Measurements from ENCODE around the gene MTARC1.

MTARC1 gene

DNA sequence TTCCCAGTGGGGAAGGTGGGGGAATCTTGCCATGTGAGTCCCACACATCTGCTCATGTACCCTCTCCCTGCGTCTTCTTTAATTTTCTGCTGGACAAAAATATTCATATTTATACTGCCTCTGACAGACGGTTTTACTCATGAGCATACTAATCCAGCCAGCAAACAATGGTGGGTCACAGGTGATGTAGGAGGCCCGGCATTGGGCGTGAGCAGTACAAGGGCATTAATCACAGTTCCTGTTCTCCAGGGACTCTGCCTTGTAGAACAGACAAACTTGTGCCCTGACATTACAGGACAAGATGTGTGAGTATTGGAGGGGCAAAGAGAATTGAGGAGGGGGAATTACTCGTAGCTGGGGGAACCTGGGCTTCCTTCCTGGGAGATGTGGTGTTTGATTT, 25.0 kb downstream of the MTARC1 start:
- no peak overlapping the region for H3K18ac ChIP-seq (ENCODE audit: low read length)
- DNase-seq = no peak
- H3K36me3 ChIP-seq (ENCODE audit: control insufficient read depth, insufficient read depth, low read length) = no peaks in the 10 kb centered on the region
- H3K4me2 ChIP-seq (ENCODE audit: low read length) = no peak overlapping the region
- no peaks in the 10 kb centered on the region for H3K79me2 ChIP-seq (ENCODE audit: control insufficient read depth, insufficient read depth, low read length)
- no peak overlapping the region for H2AK5ac ChIP-seq (ENCODE audit: low read length)
- no peak overlapping the region for H3K56ac ChIP-seq (ENCODE audit: low read length)
- no peak overlapping the region for H3K4ac ChIP-seq (ENCODE audit: low read depth, low read length)
- H4K5ac ChIP-seq (ENCODE audit: low read length) = no peak overlapping the region
- no peaks in the 10 kb centered on the region for H3K4me1 ChIP-seq (ENCODE audit: control insufficient read depth, low read depth, low read length)
- no peak overlapping the region for H3K23ac ChIP-seq (ENCODE audit: low read length)
- H3K9ac ChIP-seq (ENCODE audit: low read length) = no peak overlapping the region
- no peak overlapping the region for H2BK15ac ChIP-seq (replicated peaks; ENCODE audit: low read depth)
- H3K79me1 ChIP-seq (ENCODE audit: low read length) = no peaks in the 10 kb centered on the region
- no peak overlapping the region for H2BK5ac ChIP-seq (ENCODE audit: low read length)
- no CpG with 5 or more reads among the region's 5 CpGs for WGBS (ENCODE audit: extremely low coverage, insufficient coverage, low lambda C conversion rate)
- no peak overlapping the region for H3K27ac ChIP-seq (ENCODE audit: low read depth, low read length)
- no peak overlapping the region for H4K8ac ChIP-seq (ENCODE audit: low read depth, low read length)
- no peaks in the 10 kb centered on the region for H3K27me3 ChIP-seq (ENCODE audit: insufficient read depth, low read length, poor library complexity)
- no peak overlapping the region for H2BK120ac ChIP-seq (ENCODE audit: low read depth, low read length)
- no peak overlapping the region for H3K4me3 ChIP-seq (ENCODE audit: low read length)

DNA sequence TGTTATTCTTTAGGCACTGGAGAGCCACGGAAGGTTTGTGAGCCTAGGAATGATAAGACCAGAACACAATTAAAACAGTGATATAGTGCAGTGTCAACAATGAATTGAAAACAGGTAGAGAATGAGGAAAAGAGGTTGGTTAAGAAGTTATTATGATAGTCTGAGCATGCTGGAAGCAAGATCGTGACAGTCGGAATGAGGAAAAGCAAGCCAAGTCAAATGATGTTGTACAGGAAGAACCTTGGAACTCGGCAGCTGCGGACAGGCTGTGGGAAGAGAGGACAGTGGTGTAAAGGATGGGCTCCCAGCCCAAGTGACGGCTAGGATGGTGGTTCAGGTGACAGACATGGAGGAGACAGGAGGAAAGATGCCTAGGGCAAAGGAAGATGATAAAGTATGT, 25.6 kb downstream of the MTARC1 start:
- H4K5ac ChIP-seq (ENCODE audit: low read length) = no peak overlapping the region
- H2BK120ac ChIP-seq (ENCODE audit: low read depth, low read length) = no peak overlapping the region
- no peak overlapping the region for H3K27ac ChIP-seq (ENCODE audit: low read depth, low read length)
- H3K23ac ChIP-seq (ENCODE audit: low read length) = no peak overlapping the region
- no peak overlapping the region for H4K8ac ChIP-seq (ENCODE audit: low read depth, low read length)
- no peak overlapping the region for H3K18ac ChIP-seq (ENCODE audit: low read length)
- no peak overlapping the region for H2BK5ac ChIP-seq (ENCODE audit: low read length)
- H2BK15ac ChIP-seq (replicated peaks; ENCODE audit: low read depth) = no peak overlapping the region
- no peaks in the 10 kb centered on the region for H3K36me3 ChIP-seq (ENCODE audit: control insufficient read depth, insufficient read depth, low read length)
- no peak overlapping the region for H3K9ac ChIP-seq (ENCODE audit: low read length)
- no peaks in the 10 kb centered on the region for H3K79me2 ChIP-seq (ENCODE audit: control insufficient read depth, insufficient read depth, low read length)
- no peak overlapping the region for H3K4me2 ChIP-seq (ENCODE audit: low read length)
- H3K79me1 ChIP-seq (ENCODE audit: low read length) = no peaks in the 10 kb centered on the region
- DNase-seq = no peak
- H3K4me3 ChIP-seq (ENCODE audit: low read length) = no peak overlapping the region
- H3K56ac ChIP-seq (ENCODE audit: low read length) = no peak overlapping the region
- H3K27me3 ChIP-seq (ENCODE audit: insufficient read depth, low read length, poor library complexity) = no peaks in the 10 kb centered on the region
- no peak overlapping the region for H2AK5ac ChIP-seq (ENCODE audit: low read length)
- 100% methylated on average over 1 of the region's 6 CpGs for WGBS (ENCODE audit: extremely low coverage, insufficient coverage, low lambda C conversion rate)
- no peak overlapping the region for H3K4ac ChIP-seq (ENCODE audit: low read depth, low read length)
- H3K4me1 ChIP-seq (ENCODE audit: control insufficient read depth, low read depth, low read length) = no peaks in the 10 kb centered on the region

- WGBS (ENCODE audit: extremely low coverage, insufficient coverage, low lambda C conversion rate) = no CpG with 5 or more reads among the region's 12 CpGs
- Histone ChIP-seq H3K27ac (ENCODE audit: low read depth, low read length) (no peak overlapping the region), H3K79me2 (ENCODE audit: control insufficient read depth, insufficient read depth, low read length) (no peaks in the 10 kb centered on the region), H3K56ac (ENCODE audit: low read length) (no peak overlapping the region), H3K4ac (ENCODE audit: low read depth, low read length) (no peak overlapping the region), H3K36me3 (ENCODE audit: control insufficient read depth, insufficient read depth, low read length) (no peaks in the 10 kb centered on the region), H2AK5ac (ENCODE audit: low read length) (no peak overlapping the region), H2BK15ac (replicated peaks; ENCODE audit: low read depth) (no peak overlapping the region), H3K23ac (ENCODE audit: low read length) (no peak overlapping the region), H4K5ac (ENCODE audit: low read length) (no peak overlapping the region), H3K79me1 (ENCODE audit: low read length) (no peaks in the 10 kb centered on the region), H3K27me3 (ENCODE audit: insufficient read depth, low read length, poor library complexity) (no peaks in the 10 kb centered on the region), H3K4me3 (ENCODE audit: low read length) (no peak overlapping the region), H3K4me2 (ENCODE audit: low read length) (no peak overlapping the region), H3K9ac (ENCODE audit: low read length) (no peak overlapping the region), H3K4me1 (ENCODE audit: control insufficient read depth, low read depth, low read length) (no peaks in the 10 kb centered on the region), H4K8ac (ENCODE audit: low read depth, low read length) (no peak overlapping the region), H3K18ac (ENCODE audit: low read length) (no peak overlapping the region), H2BK120ac (ENCODE audit: low read depth, low read length) (no peak overlapping the region), H2BK5ac (ENCODE audit: low read length) (no peak overlapping the region)
- DNase-seq = peak; percentile 57
These were observed 26.3 kb downstream of the MTARC1 start for GRCh38 chr1:220813013-220813412.

GRCh38 chr1:220815409-220815808, 28.7 kb downstream of the MTARC1 start:
- no peak overlapping the region for H3K4me2 ChIP-seq (ENCODE audit: low read length)
- no peak overlapping the region for H2AK5ac ChIP-seq (ENCODE audit: low read length)
- no peaks in the 10 kb centered on the region for H3K27me3 ChIP-seq (ENCODE audit: insufficient read depth, low read length, poor library complexity)
- H3K9ac ChIP-seq (ENCODE audit: low read length) = no peak overlapping the region
- no peak overlapping the region for H3K56ac ChIP-seq (ENCODE audit: low read length)
- no peak overlapping the region for H3K23ac ChIP-seq (ENCODE audit: low read length)
- H2BK5ac ChIP-seq (ENCODE audit: low read length) = no peak overlapping the region
- H2BK15ac ChIP-seq (replicated peaks; ENCODE audit: low read depth) = no peak overlapping the region
- DNase-seq = no peak
- no peaks in the 10 kb centered on the region for H3K79me1 ChIP-seq (ENCODE audit: low read length)
- H3K4ac ChIP-seq (ENCODE audit: low read depth, low read length) = no peak overlapping the region
- H3K4me1 ChIP-seq (ENCODE audit: control insufficient read depth, low read depth, low read length) = no peaks in the 10 kb centered on the region
- H4K5ac ChIP-seq (ENCODE audit: low read length) = no peak overlapping the region
- H3K36me3 ChIP-seq (ENCODE audit: control insufficient read depth, insufficient read depth, low read length) = no peaks in the 10 kb centered on the region
- no peak overlapping the region for H2BK120ac ChIP-seq (ENCODE audit: low read depth, low read length)
- no peak overlapping the region for H3K4me3 ChIP-seq (ENCODE audit: low read length)
- no peak overlapping the region for H3K18ac ChIP-seq (ENCODE audit: low read length)
- no peaks in the 10 kb centered on the region for H3K79me2 ChIP-seq (ENCODE audit: control insufficient read depth, insufficient read depth, low read length)
- H3K27ac ChIP-seq (ENCODE audit: low read depth, low read length) = no peak overlapping the region
- no CpG with 5 or more reads among the region's 2 CpGs for WGBS (ENCODE audit: extremely low coverage, insufficient coverage, low lambda C conversion rate)
- H4K8ac ChIP-seq (ENCODE audit: low read depth, low read length) = no peak overlapping the region

DNA sequence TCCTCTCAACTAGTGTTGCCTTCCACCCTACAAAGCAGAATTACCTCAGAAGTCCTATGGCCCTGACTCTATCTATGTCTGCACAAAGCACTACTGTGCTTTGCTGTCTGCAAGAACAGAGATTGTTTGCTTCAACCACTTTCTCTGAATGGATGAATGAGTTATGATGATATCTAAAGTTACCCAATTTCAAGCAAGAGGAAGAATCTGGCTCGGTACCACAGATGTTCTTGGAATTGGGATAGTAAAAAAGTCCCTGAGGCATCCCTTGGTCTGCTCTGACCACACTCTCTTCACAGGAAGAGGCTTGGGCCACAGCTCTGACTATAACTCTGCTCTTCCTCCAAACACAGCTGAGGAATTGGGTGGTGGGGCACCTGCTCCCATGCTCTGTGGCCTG, 31.2 kb downstream of the MTARC1 start:
- no peak overlapping the region for H4K5ac ChIP-seq (ENCODE audit: low read length)
- H3K9ac ChIP-seq (ENCODE audit: low read length) = no peak overlapping the region
- H3K4me2 ChIP-seq (ENCODE audit: low read length) = no peak overlapping the region
- no peak overlapping the region for H3K27ac ChIP-seq (ENCODE audit: low read depth, low read length)
- H3K27me3 ChIP-seq (ENCODE audit: insufficient read depth, low read length, poor library complexity) = no peaks in the 10 kb centered on the region
- H3K23ac ChIP-seq (ENCODE audit: low read length) = no peak overlapping the region
- no peak for DNase-seq
- H2BK120ac ChIP-seq (ENCODE audit: low read depth, low read length) = no peak overlapping the region
- no CpG with 5 or more reads among the region's 1 CpG for WGBS (ENCODE audit: extremely low coverage, insufficient coverage, low lambda C conversion rate)
- H3K4ac ChIP-seq (ENCODE audit: low read depth, low read length) = no peak overlapping the region
- no peak overlapping the region for H2BK15ac ChIP-seq (replicated peaks; ENCODE audit: low read depth)
- H2AK5ac ChIP-seq (ENCODE audit: low read length) = no peak overlapping the region
- no peaks in the 10 kb centered on the region for H3K79me2 ChIP-seq (ENCODE audit: control insufficient read depth, insufficient read depth, low read length)
- no peak overlapping the region for H4K8ac ChIP-seq (ENCODE audit: low read depth, low read length)
- no peaks in the 10 kb centered on the region for H3K79me1 ChIP-seq (ENCODE audit: low read length)
- no peak overlapping the region for H3K18ac ChIP-seq (ENCODE audit: low read length)
- no peaks in the 10 kb centered on the region for H3K4me1 ChIP-seq (ENCODE audit: control insufficient read depth, low read depth, low read length)
- no peak overlapping the region for H3K56ac ChIP-seq (ENCODE audit: low read length)
- no peak overlapping the region for H2BK5ac ChIP-seq (ENCODE audit: low read length)
- H3K4me3 ChIP-seq (ENCODE audit: low read length) = no peak overlapping the region
- no peaks in the 10 kb centered on the region for H3K36me3 ChIP-seq (ENCODE audit: control insufficient read depth, insufficient read depth, low read length)

DNA sequence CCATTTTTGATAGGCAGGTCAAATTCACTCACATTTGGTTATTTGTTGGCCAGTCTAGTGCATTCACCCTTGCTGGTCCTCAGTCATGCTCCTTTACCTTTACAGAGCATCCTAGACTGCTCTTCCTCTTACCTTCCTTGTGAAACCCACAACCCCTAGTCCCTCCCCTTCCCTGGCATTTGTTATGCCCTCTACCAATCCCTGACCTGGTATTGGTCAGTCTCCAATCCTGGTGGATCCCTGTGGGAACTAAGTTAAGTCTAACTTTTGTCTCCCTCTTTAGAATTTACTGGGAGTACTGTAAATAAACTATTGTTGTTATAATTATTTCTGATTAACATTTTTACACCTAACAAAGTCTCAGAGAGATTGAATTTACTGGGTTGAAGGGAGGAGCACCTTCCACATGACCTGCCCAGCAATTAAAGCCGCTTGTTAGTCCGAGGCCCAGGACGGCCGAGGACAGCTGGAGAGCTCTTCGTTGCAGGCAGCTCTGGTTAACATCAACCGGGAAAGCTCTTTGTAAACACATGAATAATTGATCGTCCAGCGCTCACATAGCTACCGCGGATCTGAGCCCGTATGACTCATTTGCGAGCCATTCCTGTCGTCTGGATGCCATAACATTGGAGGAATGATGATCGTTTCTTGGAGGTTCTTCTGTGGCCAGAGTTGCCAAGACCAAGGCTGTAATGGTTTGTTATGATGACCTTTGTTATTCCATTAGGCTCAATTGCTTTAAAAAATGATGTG, 31.9 kb downstream of the MTARC1 start:
- no peaks in the 10 kb centered on the region for H3K27me3 ChIP-seq (ENCODE audit: insufficient read depth, low read length, poor library complexity)
- H3K27ac ChIP-seq (ENCODE audit: low read depth, low read length) = no peak overlapping the region
- no peaks in the 10 kb centered on the region for H3K79me2 ChIP-seq (ENCODE audit: control insufficient read depth, insufficient read depth, low read length)
- no peaks in the 10 kb centered on the region for H3K79me1 ChIP-seq (ENCODE audit: low read length)
- H2BK120ac ChIP-seq (ENCODE audit: low read depth, low read length) = no peak overlapping the region
- H3K9ac ChIP-seq (ENCODE audit: low read length) = no peak overlapping the region
- H3K4me2 ChIP-seq (ENCODE audit: low read length) = no peak overlapping the region
- no peak overlapping the region for H3K4me3 ChIP-seq (ENCODE audit: low read length)
- no peak overlapping the region for H2AK5ac ChIP-seq (ENCODE audit: low read length)
- no peak overlapping the region for H4K8ac ChIP-seq (ENCODE audit: low read depth, low read length)
- H4K5ac ChIP-seq (ENCODE audit: low read length) = no peak overlapping the region
- H3K56ac ChIP-seq (ENCODE audit: low read length) = no peak overlapping the region
- H3K4ac ChIP-seq (ENCODE audit: low read depth, low read length) = no peak overlapping the region
- no peaks in the 10 kb centered on the region for H3K4me1 ChIP-seq (ENCODE audit: control insufficient read depth, low read depth, low read length)
- no peak overlapping the region for H3K18ac ChIP-seq (ENCODE audit: low read length)
- no CpG with 5 or more reads among the region's 14 CpGs for WGBS (ENCODE audit: extremely low coverage, insufficient coverage, low lambda C conversion rate)
- no peak overlapping the region for H2BK5ac ChIP-seq (ENCODE audit: low read length)
- peak; percentile 67 for DNase-seq
- H3K36me3 ChIP-seq (ENCODE audit: control insufficient read depth, insufficient read depth, low read length) = no peaks in the 10 kb centered on the region
- no peak overlapping the region for H2BK15ac ChIP-seq (replicated peaks; ENCODE audit: low read depth)
- no peak overlapping the region for H3K23ac ChIP-seq (ENCODE audit: low read length)
